HepG2 (cell line): ENCODE data around the gene EPB41L2. TPM values are rescaled to one million over a fixed set of nuclear protein-coding genes. Genes with fewer than 3 reads are reported as not detected.
A peak's percentile ranks its signal among the peaks of the same experiment; 100 is the strongest.

Source experiments
- AHR ChIP-seq: IDR thresholded peaks from 2 replicates; pipeline ENCODE4 v1.6.1; 2018; ENCODE audit warnings: missing genetic modification reagents, missing compliant biosample characterization
- BHLHE40 ChIP-seq: IDR thresholded peaks from 2 replicates; pipeline ENCODE4 v1.6.1; 2011; ENCODE audit warnings: low read length, improper control_type of control experiment
- CEBPB ChIP-seq: IDR thresholded peaks from 2 replicates; pipeline ENCODE4 v1.6.1; 2011; ENCODE audit warnings: low read depth, low read length, improper control_type of control experiment, borderline replicate concordance
- DR1 ChIP-seq: sonication (generic); formaldehyde crosslinking; IDR thresholded peaks from 2 replicates; pipeline ENCODE4 v1.8.0; 2021; ENCODE audit warnings: mild to moderate bottlenecking, missing genetic modification reagents, inconsistent platforms
- ETV5 ChIP-seq: IDR thresholded peaks from 2 replicates; pipeline ENCODE4 v1.6.1; 2018; ENCODE audit warnings: missing biosample characterization, missing genetic modification reagents, inconsistent platforms, borderline replicate concordance
- KMT2B ChIP-seq: IDR thresholded peaks from 2 replicates; pipeline ENCODE4 v1.6.1; 2016; ENCODE audit warnings: missing genetic modification reagents, missing compliant biosample characterization
- MAZ ChIP-seq, 2 experiments: sonication (generic) in 1 of 2; formaldehyde crosslinking in 1 of 2; IDR thresholded peaks; 2 replicates each; pipeline versions ENCODE4 v1.5.0 to v1.6.1; 2012 to 2020; ENCODE audit warnings: low read depth in 2 of 2, mild to moderate bottlenecking in 2 of 2, borderline replicate concordance in 1 of 2, improper control_type of control experiment in 1 of 2, low read length in 1 of 2, missing genetic modification reagents in 1 of 2, moderate library complexity in 1 of 2
- PHF5A ChIP-seq: IDR thresholded peaks from one replicate; pipeline ENCODE4 v1.6.1; 2018; ENCODE audit warnings: low read depth, missing genetic modification reagents; ENCODE audit not compliant: unreplicated experiment
- RFX3 ChIP-seq: IDR thresholded peaks from 2 replicates; pipeline ENCODE4 v1.6.1; 2016; ENCODE audit warnings: missing biosample characterization, missing genetic modification reagents
- SSRP1 ChIP-seq: IDR thresholded peaks from 2 replicates; pipeline ENCODE4 v1.6.1; 2016; ENCODE audit warnings: control low read depth
- TEAD2 ChIP-seq: sonication (generic); formaldehyde crosslinking; IDR thresholded peaks from 2 replicates; pipeline ENCODE4 v1.9.0; 2021; ENCODE audit warnings: missing genetic modification reagents
- ZNF101 ChIP-seq: sonication (generic); formaldehyde crosslinking; IDR thresholded peaks from 2 replicates; pipeline ENCODE4 v1.4.0; 2020; ENCODE audit warnings: mild to moderate bottlenecking, low read depth, missing genetic modification reagents, borderline replicate concordance
- ZNF205 ChIP-seq: IDR thresholded peaks from 2 replicates; pipeline ENCODE4 v1.6.1; 2018; ENCODE audit warnings: missing biosample characterization, missing genetic modification reagents
- ZNF468 ChIP-seq: sonication (generic); formaldehyde crosslinking; IDR thresholded peaks from 2 replicates; pipeline ENCODE4 v1.8.0; 2022; ENCODE audit warnings: mild to moderate bottlenecking, moderate library complexity, missing genetic modification reagents
- ZNF7 ChIP-seq: IDR thresholded peaks from 2 replicates; pipeline ENCODE4 v1.6.1; 2016; ENCODE audit warnings: missing biosample characterization, missing genetic modification reagents
- polyA plus RNA-seq, 8 experiments: library from polyadenylated mRNA; depleted of rRNA in 3 of 8; stranded (reverse) in 7 of 8; unstranded in 1 of 8; fragments of >200 nt; fragmentation: Illumina TruSeq in 4 of 8; extraction: Trizol in 4 of 8; gene quantifications; 2 replicates each; pipeline versions ENCODE4 v1.2.1 to v1.2.3, GENCODE V29; 2011 to 2016; ENCODE audit warnings: low read depth in 4 of 8, missing spikeins in 1 of 8, mixed read lengths in 1 of 8; ENCODE audit not compliant: insufficient read depth in 1 of 8
- total RNA-seq, 5 experiments: library from RNA; depleted of rRNA; stranded (reverse); fragments of >200 nt; fragmentation: Illumina TruSeq; extraction: Trizol; gene quantifications; 2 replicates each; pipeline ENCODE4 v1.2.3, GENCODE V29; 2016; ENCODE audit warnings: low read depth in 1 of 5
- TF ChIP-seq, protein P1 (sequence below): sonication (generic); formaldehyde crosslinking; IDR thresholded peaks from 2 replicates; pipeline ENCODE4 v1.4.0; 2020; ENCODE audit warnings: missing genetic modification reagents
- TF ChIP-seq, protein P2 (sequence below): sonication (generic); formaldehyde crosslinking; IDR thresholded peaks from 2 replicates; pipeline ENCODE4 v1.4.0; 2020; ENCODE audit warnings: missing genetic modification reagents
- TF ChIP-seq, protein P3 (sequence below): sonication (generic); formaldehyde crosslinking; conservative IDR thresholded peaks from 2 replicates; pipeline ENCODE4 v1.8.1; 2023; ENCODE audit warnings: missing genetic modification reagents
- TF ChIP-seq, protein P4 (sequence below): sonication (generic); formaldehyde crosslinking; conservative IDR thresholded peaks from 2 replicates; pipeline ENCODE4 v1.8.0; 2022; ENCODE audit warnings: low read depth, missing genetic modification reagents
- TF ChIP-seq, protein P5 (sequence below): sonication (generic); formaldehyde crosslinking; IDR thresholded peaks from 2 replicates; pipeline ENCODE4 v1.5.0; 2020; ENCODE audit warnings: missing genetic modification reagents, mild to moderate bottlenecking, borderline replicate concordance
- TF ChIP-seq, protein P6 (sequence below): sonication (generic); formaldehyde crosslinking; IDR thresholded peaks from 2 replicates; pipeline ENCODE4 v1.4.0; 2020; ENCODE audit warnings: missing genetic modification reagents, borderline replicate concordance

Gene EPB41L2
- total and polyA plus RNA-seq, 2 of the 13 experiments (the other 11 are each of a cell fraction or from before 2014, with no cell fraction given): 41.7 to 56.4 TPM

- TF ChIP-seq, protein P1, sequence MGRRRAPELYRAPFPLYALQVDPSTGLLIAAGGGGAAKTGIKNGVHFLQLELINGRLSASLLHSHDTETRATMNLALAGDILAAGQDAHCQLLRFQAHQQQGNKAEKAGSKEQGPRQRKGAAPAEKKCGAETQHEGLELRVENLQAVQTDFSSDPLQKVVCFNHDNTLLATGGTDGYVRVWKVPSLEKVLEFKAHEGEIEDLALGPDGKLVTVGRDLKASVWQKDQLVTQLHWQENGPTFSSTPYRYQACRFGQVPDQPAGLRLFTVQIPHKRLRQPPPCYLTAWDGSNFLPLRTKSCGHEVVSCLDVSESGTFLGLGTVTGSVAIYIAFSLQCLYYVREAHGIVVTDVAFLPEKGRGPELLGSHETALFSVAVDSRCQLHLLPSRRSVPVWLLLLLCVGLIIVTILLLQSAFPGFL (CRISPR knock-in tag): no peak
- no peak for TF ChIP-seq ZNF101 (CRISPR knock-in tag)
- TF ChIP-seq, protein P2, sequence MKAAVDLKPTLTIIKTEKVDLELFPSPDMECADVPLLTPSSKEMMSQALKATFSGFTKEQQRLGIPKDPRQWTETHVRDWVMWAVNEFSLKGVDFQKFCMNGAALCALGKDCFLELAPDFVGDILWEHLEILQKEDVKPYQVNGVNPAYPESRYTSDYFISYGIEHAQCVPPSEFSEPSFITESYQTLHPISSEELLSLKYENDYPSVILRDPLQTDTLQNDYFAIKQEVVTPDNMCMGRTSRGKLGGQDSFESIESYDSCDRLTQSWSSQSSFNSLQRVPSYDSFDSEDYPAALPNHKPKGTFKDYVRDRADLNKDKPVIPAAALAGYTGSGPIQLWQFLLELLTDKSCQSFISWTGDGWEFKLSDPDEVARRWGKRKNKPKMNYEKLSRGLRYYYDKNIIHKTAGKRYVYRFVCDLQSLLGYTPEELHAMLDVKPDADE (CRISPR knock-in tag): 0 out of 2 replicates have a peak, but pooled peaks have one; percentile 46
- TF ChIP-seq BHLHE40: no peak
- TF ChIP-seq AHR: no peak
- TF ChIP-seq SSRP1 (CRISPR knock-in tag): 0 out of 2 replicates have a peak, but pooled peaks have one; percentile 13
- TF ChIP-seq CEBPB: no peak
- no peak for TF ChIP-seq ZNF7
- no peak for TF ChIP-seq PHF5A (CRISPR knock-in tag)
- TF ChIP-seq KMT2B (CRISPR knock-in tag): peak; percentile 74
- TF ChIP-seq RFX3: no peak
- TF ChIP-seq, protein P3, sequence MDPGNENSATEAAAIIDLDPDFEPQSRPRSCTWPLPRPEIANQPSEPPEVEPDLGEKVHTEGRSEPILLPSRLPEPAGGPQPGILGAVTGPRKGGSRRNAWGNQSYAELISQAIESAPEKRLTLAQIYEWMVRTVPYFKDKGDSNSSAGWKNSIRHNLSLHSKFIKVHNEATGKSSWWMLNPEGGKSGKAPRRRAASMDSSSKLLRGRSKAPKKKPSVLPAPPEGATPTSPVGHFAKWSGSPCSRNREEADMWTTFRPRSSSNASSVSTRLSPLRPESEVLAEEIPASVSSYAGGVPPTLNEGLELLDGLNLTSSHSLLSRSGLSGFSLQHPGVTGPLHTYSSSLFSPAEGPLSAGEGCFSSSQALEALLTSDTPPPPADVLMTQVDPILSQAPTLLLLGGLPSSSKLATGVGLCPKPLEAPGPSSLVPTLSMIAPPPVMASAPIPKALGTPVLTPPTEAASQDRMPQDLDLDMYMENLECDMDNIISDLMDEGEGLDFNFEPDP (CRISPR knock-in tag): no peak
- no peak for TF ChIP-seq ZNF468
- TF ChIP-seq, protein P4, sequence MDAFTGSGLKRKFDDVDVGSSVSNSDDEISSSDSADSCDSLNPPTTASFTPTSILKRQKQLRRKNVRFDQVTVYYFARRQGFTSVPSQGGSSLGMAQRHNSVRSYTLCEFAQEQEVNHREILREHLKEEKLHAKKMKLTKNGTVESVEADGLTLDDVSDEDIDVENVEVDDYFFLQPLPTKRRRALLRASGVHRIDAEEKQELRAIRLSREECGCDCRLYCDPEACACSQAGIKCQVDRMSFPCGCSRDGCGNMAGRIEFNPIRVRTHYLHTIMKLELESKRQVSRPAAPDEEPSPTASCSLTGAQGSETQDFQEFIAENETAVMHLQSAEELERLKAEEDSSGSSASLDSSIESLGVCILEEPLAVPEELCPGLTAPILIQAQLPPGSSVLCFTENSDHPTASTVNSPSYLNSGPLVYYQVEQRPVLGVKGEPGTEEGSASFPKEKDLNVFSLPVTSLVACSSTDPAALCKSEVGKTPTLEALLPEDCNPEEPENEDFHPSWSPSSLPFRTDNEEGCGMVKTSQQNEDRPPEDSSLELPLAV (CRISPR knock-in tag): no peak
- TF ChIP-seq ETV5 (CRISPR knock-in tag): no peak; the same call in 1 of the 2 replicates
- 0 out of 2 replicates have a peak, but pooled peaks have one; percentile 24 for TF ChIP-seq ZNF205 (CRISPR knock-in tag)
- TF ChIP-seq TEAD2 (CRISPR knock-in tag): no peak
- peak; percentile 99 for TF ChIP-seq MAZ (IDR thresholded peaks at IDR 0.05; ENCODE audit: borderline replicate concordance, low read depth, low read length)
- peak; percentile 94 for TF ChIP-seq MAZ (CRISPR knock-in tag; IDR thresholded peaks at IDR 0.05; ENCODE audit: low read depth)
- TF ChIP-seq, protein P5, sequence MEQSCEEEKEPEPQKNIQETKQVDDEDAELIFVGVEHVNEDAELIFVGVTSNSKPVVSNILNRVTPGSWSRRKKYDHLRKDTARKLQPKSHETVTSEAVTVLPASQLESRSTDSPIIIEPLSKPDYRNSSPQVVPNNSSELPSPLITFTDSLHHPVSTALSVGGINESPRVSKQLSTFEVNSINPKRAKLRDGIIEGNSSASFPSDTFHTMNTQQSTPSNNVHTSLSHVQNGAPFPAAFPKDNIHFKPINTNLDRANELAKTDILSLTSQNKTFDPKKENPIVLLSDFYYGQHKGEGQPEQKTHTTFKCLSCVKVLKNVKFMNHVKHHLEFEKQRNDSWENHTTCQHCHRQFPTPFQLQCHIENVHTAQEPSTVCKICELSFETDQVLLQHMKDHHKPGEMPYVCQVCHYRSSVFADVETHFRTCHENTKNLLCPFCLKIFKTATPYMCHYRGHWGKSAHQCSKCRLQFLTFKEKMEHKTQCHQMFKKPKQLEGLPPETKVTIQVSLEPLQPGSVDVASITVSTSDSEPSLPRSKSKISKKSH: 0 out of 2 replicates have a peak, but pooled peaks have one; percentile 31
- TF ChIP-seq DR1 (CRISPR knock-in tag): no peak; the same call in 1 of the 2 replicates
- TF ChIP-seq, protein P6, sequence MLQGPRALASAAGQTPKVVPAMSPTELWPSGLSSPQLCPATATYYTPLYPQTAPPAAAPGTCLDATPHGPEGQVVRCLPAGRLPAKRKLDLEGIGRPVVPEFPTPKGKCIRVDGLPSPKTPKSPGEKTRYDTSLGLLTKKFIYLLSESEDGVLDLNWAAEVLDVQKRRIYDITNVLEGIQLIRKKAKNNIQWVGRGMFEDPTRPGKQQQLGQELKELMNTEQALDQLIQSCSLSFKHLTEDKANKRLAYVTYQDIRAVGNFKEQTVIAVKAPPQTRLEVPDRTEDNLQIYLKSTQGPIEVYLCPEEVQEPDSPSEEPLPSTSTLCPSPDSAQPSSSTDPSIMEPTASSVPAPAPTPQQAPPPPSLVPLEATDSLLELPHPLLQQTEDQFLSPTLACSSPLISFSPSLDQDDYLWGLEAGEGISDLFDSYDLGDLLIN: no peak
Observed at GRCh38 chr6:131063028-131063763, at the start of gene EPB41L2 (continued).
